GM18519 (cell line): ENCODE measurements around the gene PHEX.

ENCODE experiments used
- ATAC-seq: cut with Tn5 transposase; IDR thresholded peaks from one replicate; pipeline ENCODE4 v1.9.1; 2021; ENCODE audit warnings: mild to moderate bottlenecking, moderate library complexity; ENCODE audit not compliant: unreplicated experiment, low FRiP score

PHEX gene

GRCh38 chrX:22097012-22097694, 65.0 kb downstream of the PHEX start:
- no peak for ATAC-seq

- ATAC-seq: no peak
These were observed 73.1 kb downstream of the PHEX start for GRCh38 chrX:22105231-22105630.

GRCh38 chrX:22105971-22106370, 73.8 kb downstream of the PHEX start:
- ATAC-seq: no peak

GRCh38 chrX:22109442-22109841, 77.3 kb downstream of the PHEX start:
- ATAC-seq: no peak

GRCh38 chrX:22110729-22111494, 78.8 kb downstream of the PHEX start:
- ATAC-seq: no peak

- ATAC-seq: no peak
These were observed 84.8 kb downstream of the PHEX start for GRCh38 chrX:22116605-22117546.

GRCh38 chrX:22117633-22118032, 85.5 kb downstream of the PHEX start:
- no peak for ATAC-seq

GRCh38 chrX:22118161-22118830, 86.2 kb downstream of the PHEX start:
- ATAC-seq: no peak

- no peak for ATAC-seq
These were observed 89.0 kb downstream of the PHEX start for GRCh38 chrX:22121161-22121560.

- no peak for ATAC-seq
These were observed 90.4 kb downstream of the PHEX start for GRCh38 chrX:22122510-22122909.

GRCh38 chrX:22124098-22124497, 92.0 kb downstream of the PHEX start:
- ATAC-seq: no peak

- no peak for ATAC-seq
These were observed 93.4 kb downstream of the PHEX start for GRCh38 chrX:22125481-22125880.

GRCh38 chrX:22126327-22126726, 94.2 kb downstream of the PHEX start:
- no peak for ATAC-seq

GRCh38 chrX:22128961-22129360, 96.8 kb downstream of the PHEX start:
- no peak for ATAC-seq

- no peak for ATAC-seq
These were observed 102.6 kb downstream of the PHEX start for GRCh38 chrX:22134681-22135080.

GRCh38 chrX:22135171-22135711, 103.1 kb downstream of the PHEX start:
- no peak for ATAC-seq

- ATAC-seq: no peak
These were observed 104.0 kb downstream of the PHEX start for GRCh38 chrX:22135994-22136684.

- ATAC-seq: no peak
These were observed 104.6 kb downstream of the PHEX start for GRCh38 chrX:22136711-22137110.

GRCh38 chrX:22139822-22140221, 107.7 kb downstream of the PHEX start:
- no peak for ATAC-seq
